A549 treated with AZD9567 at 1 μM for 4 hours (cell line): ENCODE results near the gene IL17C. TPM values are rescaled to one million over a fixed set of nuclear protein-coding genes. Genes with fewer than 3 reads are reported as not detected.

Experiments
- total RNA-seq: library from RNA; stranded (reverse); fragments of 200-300 nt; extraction: Qiagen RNA extraction; gene quantifications from 5 replicates; pipeline ENCODE4 v1.2.3, GENCODE V29; 2022; ENCODE audit not compliant: insufficient read depth

The IL17C gene, protein sequence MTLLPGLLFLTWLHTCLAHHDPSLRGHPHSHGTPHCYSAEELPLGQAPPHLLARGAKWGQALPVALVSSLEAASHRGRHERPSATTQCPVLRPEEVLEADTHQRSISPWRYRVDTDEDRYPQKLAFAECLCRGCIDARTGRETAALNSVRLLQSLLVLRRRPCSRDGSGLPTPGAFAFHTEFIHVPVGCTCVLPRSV
- not detected in 5 replicates for total RNA-seq

DNA sequence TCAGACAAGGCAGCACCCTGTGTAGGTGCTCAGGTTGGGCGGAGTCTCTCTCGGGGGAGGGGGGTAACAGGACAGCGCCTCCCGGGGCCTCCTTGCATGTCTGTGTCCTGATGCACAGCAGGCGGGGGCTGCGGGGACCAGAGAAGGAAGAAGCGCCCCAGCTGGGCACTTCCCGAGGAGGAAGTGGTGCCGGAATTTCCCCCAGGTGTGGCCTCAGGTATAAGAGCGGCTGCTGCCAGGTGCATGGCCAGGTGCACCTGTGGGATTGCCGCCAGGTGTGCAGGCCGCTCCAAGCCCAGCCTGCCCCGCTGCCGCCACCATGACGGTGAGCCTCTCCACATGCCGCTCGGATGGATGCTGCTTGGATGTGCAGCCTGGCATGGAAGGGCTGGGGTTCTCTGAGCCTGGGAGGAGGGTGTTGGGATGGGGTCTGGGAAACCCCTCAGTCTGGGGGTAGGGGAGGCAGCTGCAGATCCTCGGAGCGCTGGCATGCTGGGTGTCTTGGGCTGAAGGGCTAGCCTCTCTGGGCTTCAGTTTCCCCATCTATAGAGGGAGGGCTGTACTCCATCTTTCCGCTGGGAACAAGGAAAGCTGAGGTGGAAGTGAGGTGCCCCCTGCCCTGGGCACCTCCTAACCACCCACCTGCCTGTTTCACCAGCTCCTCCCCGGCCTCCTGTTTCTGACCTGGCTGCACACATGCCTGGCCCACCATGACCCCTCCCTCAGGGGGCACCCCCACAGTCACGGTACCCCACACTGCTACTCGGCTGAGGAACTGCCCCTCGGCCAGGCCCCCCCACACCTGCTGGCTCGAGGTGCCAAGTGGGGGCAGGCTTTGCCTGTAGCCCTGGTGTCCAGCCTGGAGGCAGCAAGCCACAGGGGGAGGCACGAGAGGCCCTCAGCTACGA, at the start of gene IL17C:
IL17C (plus strand) TSS at position 250 of the 908 bp plus-strand sequence; CDS start at position 320, 70 bp downstream.

GRCh38 chr16:88650749-88651275, 12.4 kb downstream of the IL17C start, which contains the start of gene CYBA:
Gene CYBA (minus strand): TSS chr16:88651053. CDS start chr16:88651013, 40 bp downstream.

DNA sequence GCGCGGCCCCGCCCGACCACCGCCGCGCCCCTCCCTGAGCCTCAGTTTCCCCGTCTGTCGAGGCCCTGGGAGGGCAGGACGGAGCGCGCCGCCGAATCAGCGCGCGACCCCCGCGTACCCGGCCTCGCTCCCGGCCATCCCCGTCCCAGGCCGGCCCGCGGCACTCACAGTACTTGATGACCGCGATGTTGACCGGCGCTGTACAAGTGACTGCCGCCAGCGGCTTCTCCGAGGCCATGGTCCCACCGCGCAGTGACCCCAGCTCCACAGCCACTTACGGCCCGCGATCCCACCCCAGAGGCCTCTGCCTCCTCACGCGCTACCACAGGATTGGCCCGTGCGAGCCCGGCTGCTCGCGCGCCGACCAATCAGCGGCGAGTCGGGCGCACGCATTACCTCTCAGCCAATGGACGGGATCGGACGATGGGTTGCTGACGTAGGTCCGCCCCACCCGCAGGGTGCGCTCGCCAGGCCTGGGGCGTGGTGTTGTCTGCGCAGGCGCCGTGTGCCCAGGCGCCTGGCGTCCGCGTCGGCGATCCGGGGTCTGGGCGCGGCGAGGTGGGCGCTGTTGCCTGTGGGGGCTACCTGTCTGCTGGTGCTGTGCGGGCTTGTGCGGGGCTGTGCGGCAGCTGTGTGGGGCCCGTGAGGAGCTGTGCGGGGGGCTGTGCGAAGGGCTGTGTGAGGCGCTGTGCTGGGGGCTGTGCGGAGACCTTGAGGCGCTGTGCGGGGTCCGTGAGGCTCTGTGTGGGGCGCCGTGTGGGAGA, 24.7 kb downstream of the IL17C start, which contains the start of gene MVD:
MVD (minus strand) TSS at position 249 of the 764 bp plus-strand sequence; CDS start at position 238, 11 bp downstream.

GRCh38 chr16:88686439-88687253, 48.3 kb downstream of the IL17C start, which contains the start of gene SNAI3:
Gene SNAI3 (minus strand): TSS chr16:88686507. CDS start chr16:88686406, 101 bp downstream.

Other genes starting within 250 kb of the IL17C start
- gene ZFPM1, start 185.3 kb upstream of the IL17C start, total RNA-seq = 3.4 to 7.8 TPM (median 6.9 TPM) in 5 replicates
- gene ZC3H18, start 68.2 kb upstream of the IL17C start, total RNA-seq = 48.4 to 53.9 TPM (median 50.4 TPM) in 5 replicates
- gene CYBA, start 12.5 kb downstream of the IL17C start, total RNA-seq = 279 to 313 TPM (median 293 TPM) in 5 replicates
- gene MVD, start 24.5 kb downstream of the IL17C start, total RNA-seq = 17.0 to 26.1 TPM (median 25.4 TPM) in 5 replicates
- gene SNAI3, start 47.9 kb downstream of the IL17C start, total RNA-seq = 0.08 to 0.21 TPM (median 0.17 TPM) in 4 of 5 replicates, not detected in the other
- gene RNF166, start 67.8 kb downstream of the IL17C start, total RNA-seq = 12.2 to 22.0 TPM (median 20.8 TPM) in 5 replicates
- gene CTU2, start 67.9 kb downstream of the IL17C start, total RNA-seq = 22.4 to 38.0 TPM (median 35.2 TPM) in 5 replicates
- gene PIEZO1, start 146.6 kb downstream of the IL17C start, total RNA-seq = 132 to 160 TPM (median 150 TPM) in 5 replicates
- 16.9 to 35.3 TPM (median 33.5 TPM) in 5 replicates for gene CDT1, start 165.2 kb downstream of the IL17C start, total RNA-seq
- 276 to 422 TPM (median 404 TPM) in 5 replicates for gene APRT, start 173.4 kb downstream of the IL17C start, total RNA-seq
- 46.7 to 48.7 TPM (median 48.3 TPM) in 5 replicates for gene GALNS, start 218.4 kb downstream of the IL17C start, total RNA-seq
- gene TRAPPC2L, start 218.6 kb downstream of the IL17C start, total RNA-seq = 96.4 to 120 TPM (median 104 TPM) in 5 replicates
- gene PABPN1L, start 228.1 kb downstream of the IL17C start, total RNA-seq = not detected in 5 replicates